ENCODE data around the gene PLA2G3.

The PLA2G3 gene

GRCh38 chr22:31148488-31148887 lies 8.2 kb upstream of the PLA2G3 start:
- DNase-seq (ENCODE audit: low read depth), result no peak

- DNase-seq (ENCODE audit: low read depth), result no peak
Observed at GRCh38 chr22:31144223-31144622, 3.9 kb upstream of the PLA2G3 start.

- no peak for DNase-seq (ENCODE audit: low read depth)
Observed at GRCh38 chr22:31143537-31143936, 3.2 kb upstream of the PLA2G3 start.

GRCh38 chr22:31143038-31143437 lies 2.7 kb upstream of the PLA2G3 start:
- DNase-seq (ENCODE audit: low read depth), result no peak

- DNase-seq (ENCODE audit: low read depth), result no peak
Observed at GRCh38 chr22:31142285-31142684, 2.0 kb upstream of the PLA2G3 start.

GRCh38 chr22:31141551-31141950 lies 1.2 kb upstream of the PLA2G3 start:
- DNase-seq (ENCODE audit: low read depth), result no peak

GRCh38 chr22:31140746-31141145 lies 438 bp upstream of the PLA2G3 start:
- DNase-seq (ENCODE audit: low read depth), result no peak

GRCh38 chr22:31139066-31139465 lies 1.2 kb downstream of the PLA2G3 start:
- no peak for DNase-seq (ENCODE audit: low read depth)

- DNase-seq (ENCODE audit: low read depth), result no peak
Observed at GRCh38 chr22:31138126-31138525, 2.2 kb downstream of the PLA2G3 start.

- DNase-seq (ENCODE audit: low read depth), result no peak
Observed at GRCh38 chr22:31137721-31138120, 2.6 kb downstream of the PLA2G3 start.

GRCh38 chr22:31136711-31137110 lies 3.6 kb downstream of the PLA2G3 start:
- no peak for DNase-seq (ENCODE audit: low read depth)

- no peak for DNase-seq (ENCODE audit: low read depth)
Observed at GRCh38 chr22:31136155-31136554, 4.2 kb downstream of the PLA2G3 start.

GRCh38 chr22:31135706-31136105 lies 4.6 kb downstream of the PLA2G3 start:
- DNase-seq (ENCODE audit: low read depth), result no peak

- DNase-seq (ENCODE audit: low read depth), result no peak
Observed at GRCh38 chr22:31134688-31135087, 5.6 kb downstream of the PLA2G3 start.

GRCh38 chr22:31133911-31134310 lies 6.4 kb downstream of the PLA2G3 start:
- DNase-seq (ENCODE audit: low read depth), result no peak

- DNase-seq (ENCODE audit: low read depth), result no peak
Observed at GRCh38 chr22:31130873-31131272, 9.4 kb downstream of the PLA2G3 start.

GRCh38 chr22:31128156-31128555 lies 12.2 kb downstream of the PLA2G3 start:
- no peak for DNase-seq (ENCODE audit: low read depth)

GRCh38 chr22:31127181-31127772 lies 13.0 kb downstream of the PLA2G3 start:
- no peak for DNase-seq (ENCODE audit: low read depth)

- DNase-seq (ENCODE audit: low read depth), result no peak
Observed at GRCh38 chr22:31126869-31127175, 13.5 kb downstream of the PLA2G3 start.

GRCh38 chr22:31126128-31126868 lies 14.0 kb downstream of the PLA2G3 start:
- DNase-seq (ENCODE audit: low read depth), result no peak

- no peak for DNase-seq (ENCODE audit: low read depth)
Observed at GRCh38 chr22:31125521-31126117, 14.7 kb downstream of the PLA2G3 start.

- DNase-seq (ENCODE audit: low read depth), result no peak
Observed at GRCh38 chr22:31124811-31125465, 15.4 kb downstream of the PLA2G3 start.

GRCh38 chr22:31124290-31124689 lies 16.0 kb downstream of the PLA2G3 start:
- no peak for DNase-seq (ENCODE audit: low read depth)

Measured in HS-5 (cell line).